OCI-LY3 (cell line): ENCODE results near the gene ERBB4.

Experiments used
- H2AFZ ChIP-seq: fragments of 200-600, 300-600 bp; shearing (Covaris generic); 2 replicates; pipeline ENCODE4 v1.6.0; 2014; ENCODE audit warnings: antibody characterized with exemption, low read depth, low read length
- H3K27ac ChIP-seq: fragments of 200-600, 300-600 bp; sonication (generic); 2 replicates; pipeline ENCODE4 v1.5.1; 2014; ENCODE audit warnings: mild to moderate bottlenecking, low read length, moderate library complexity, mixed read lengths
- H3K27me3 ChIP-seq: fragments of 200-600, 300-600 bp; sonication (generic); 2 replicates; pipeline ENCODE4 v1.6.1; 2014; ENCODE audit warnings: low read depth, low read length, mixed read lengths
- H3K36me3 ChIP-seq: fragments of 200-600, 300-600 bp; sonication (generic); replicated peaks from 2 replicates; pipeline ENCODE3; 2014; ENCODE audit warnings: low read depth, low read length, mixed read lengths
- H3K4me1 ChIP-seq: fragments of 300-600, 200-600 bp; sonication (generic); 2 replicates; pipeline ENCODE4 v1.6.1; 2014; ENCODE audit warnings: low read length, mixed read lengths
- H3K4me2 ChIP-seq: fragments of 200-600, 300-600 bp; sonication (generic); 2 replicates; pipeline ENCODE4 v1.6.1; 2014; ENCODE audit warnings: low read length, mixed read lengths
- H3K4me3 ChIP-seq: fragments of 300-600, 200-600 bp; sonication (generic); 2 replicates; pipeline ENCODE4 v1.5.1; 2014; ENCODE audit warnings: antibody characterized with exemption, mild to moderate bottlenecking, low read length, moderate library complexity
- H3K79me2 ChIP-seq: fragments of 300-600, 200-600 bp; shearing (Covaris generic); 2 replicates; pipeline ENCODE4 v1.6.1; 2014; ENCODE audit warnings: mild to moderate bottlenecking, low read length, mixed read lengths
- H3K9ac ChIP-seq: fragments of 300-600, 200-600 bp; shearing (Covaris generic); 2 replicates; pipeline ENCODE4 v1.6.0; 2014; ENCODE audit warnings: mild to moderate bottlenecking, low read length, moderate library complexity
- H3K9me3 ChIP-seq: fragments of 200-600, 300-600 bp; shearing (Covaris generic); 2 replicates; pipeline ENCODE4 v1.6.1; 2014; ENCODE audit warnings: low read length, mixed read lengths; ENCODE audit not compliant: insufficient read depth
- H4K20me1 ChIP-seq: fragments of 200-600, 300-600 bp; sonication (generic); 2 replicates; pipeline ENCODE4 v1.6.1; 2016; ENCODE audit warnings: low read length, mixed read lengths; ENCODE audit not compliant: insufficient read depth
- CTCF ChIP-seq: fragments of 200-600, 300-600 bp; sonication (generic); IDR thresholded peaks from 2 replicates; pipeline ENCODE4 v1.5.1; 2014; ENCODE audit warnings: antibody characterized with exemption, low read length, low read depth
- EZH2phosphoT487 ChIP-seq: fragments of 200-600 bp; shearing (Covaris generic); IDR thresholded peaks from 2 replicates; pipeline ENCODE4 v1.6.1; 2018; ENCODE audit warnings: antibody characterized with exemption, mixed run types, low read depth

Gene ERBB4

GRCh38 chr2:211617803-211618202 is 920.8 kb downstream of the ERBB4 start:
- H3K36me3 ChIP-seq: no peaks in the 10 kb centered on the region
- no peaks in the 10 kb centered on the region for H3K79me2 ChIP-seq
- H3K27me3 ChIP-seq: no peaks in the 10 kb centered on the region
- H3K4me1 ChIP-seq: 0 out of 2 replicates have a peak, but pooled peaks cover under 1% of the 10 kb centered on the region
- no peaks in the 10 kb centered on the region for H3K9me3 ChIP-seq
- H4K20me1 ChIP-seq: no peaks in the 10 kb centered on the region
- no peak overlapping the region for H3K4me2 ChIP-seq
- H3K4me3 ChIP-seq: no peak overlapping the region
- no peak for TF ChIP-seq CTCF
- no peak for TF ChIP-seq EZH2phosphoT487
- no peak overlapping the region for H2AFZ ChIP-seq
- no peak overlapping the region for H3K27ac ChIP-seq
- no peak overlapping the region for H3K9ac ChIP-seq

- peak overlapping the region; percentile 58 for H3K27ac ChIP-seq
- H3K79me2 ChIP-seq: no peaks in the 10 kb centered on the region
- no peaks in the 10 kb centered on the region for H3K9me3 ChIP-seq
- peak overlapping the region; percentile 95 for H2AFZ ChIP-seq
- H3K9ac ChIP-seq: peak overlapping the region; percentile 77
- TF ChIP-seq CTCF: no peak
- TF ChIP-seq EZH2phosphoT487: no peak
- H3K4me1 ChIP-seq: peaks cover 16% of the 10 kb centered on the region
- peak overlapping the region; percentile 82 for H3K4me3 ChIP-seq
- H3K4me2 ChIP-seq: peak overlapping the region; percentile 93
- H4K20me1 ChIP-seq: no peaks in the 10 kb centered on the region
- H3K27me3 ChIP-seq: no peaks in the 10 kb centered on the region
- H3K36me3 ChIP-seq: no peaks in the 10 kb centered on the region
These were observed 927.0 kb downstream of the ERBB4 start for GRCh38 chr2:211611621-211612020.

- peak overlapping the region; percentile 93 for H3K4me2 ChIP-seq
- H3K9ac ChIP-seq: peak overlapping the region; percentile 77
- H3K79me2 ChIP-seq: no peaks in the 10 kb centered on the region
- H3K4me3 ChIP-seq: peak overlapping the region; percentile 82
- no peaks in the 10 kb centered on the region for H3K27me3 ChIP-seq
- H4K20me1 ChIP-seq: no peaks in the 10 kb centered on the region
- H3K27ac ChIP-seq: peak overlapping the region; percentile 58
- peaks cover 16% of the 10 kb centered on the region for H3K4me1 ChIP-seq
- TF ChIP-seq CTCF (no peak), EZH2phosphoT487 (no peak)
- no peaks in the 10 kb centered on the region for H3K9me3 ChIP-seq
- peak overlapping the region; percentile 95 for H2AFZ ChIP-seq
- no peaks in the 10 kb centered on the region for H3K36me3 ChIP-seq
These were observed 927.5 kb downstream of the ERBB4 start for GRCh38 chr2:211611061-211611518.

GRCh38 chr2:211609127-211609526 is 929.5 kb downstream of the ERBB4 start:
- no peak overlapping the region for H3K27ac ChIP-seq
- H3K9me3 ChIP-seq: no peaks in the 10 kb centered on the region
- H3K36me3 ChIP-seq: no peaks in the 10 kb centered on the region
- no peak for TF ChIP-seq EZH2phosphoT487
- no peak for TF ChIP-seq CTCF
- H3K4me1 ChIP-seq: peaks cover 16% of the 10 kb centered on the region
- H3K4me3 ChIP-seq: no peak overlapping the region
- H3K4me2 ChIP-seq: no peak overlapping the region
- no peaks in the 10 kb centered on the region for H3K27me3 ChIP-seq
- no peaks in the 10 kb centered on the region for H4K20me1 ChIP-seq
- no peaks in the 10 kb centered on the region for H3K79me2 ChIP-seq
- H3K9ac ChIP-seq: no peak overlapping the region
- H2AFZ ChIP-seq: no peak overlapping the region
